Thyroid gland (tissue), 4 donors: ENCODE results near the gene DDR1. TPM values are rescaled to one million over a fixed set of nuclear protein-coding genes. Genes with fewer than 3 reads are reported as not detected.
"Not testable (repeated sequence)": the region's sequence is repeated elsewhere in the genome, so short reads cannot be mapped to it uniquely, and the experiment has no call there.

ENCODE experiments used
- DNase-seq, 2 donors: peaks; one replicate each; pipeline ENCODE4 v3.0.0-alpha.2; 2019
- H3K27ac ChIP-seq, 3 donors: fragments of 200-600 bp; sonication (generic); 1 replicate in 2 of 3; 2 replicates in 1 of 3; pipeline ENCODE4 v1.5.1; 2016 to 2019; ENCODE audit warnings: mild to moderate bottlenecking in 1 of 3, moderate library complexity in 1 of 3
- H3K27me3 ChIP-seq: fragments of 200-600 bp; sonication (generic); one replicate; pipeline ENCODE4 v1.5.1; 2019
- H3K36me3 ChIP-seq, 2 donors: fragments of 200-600 bp; sonication (generic); one replicate each; pipeline ENCODE4 v1.5.1; 2016 to 2019
- H3K4me1 ChIP-seq, 2 donors: fragments of 200-600 bp; sonication (generic); one replicate each; pipeline ENCODE4 v1.5.1; 2017 to 2019
- H3K4me3 ChIP-seq, 3 donors: fragments of 200-600 bp; sonication (generic); replicated peaks in 1 of 3; 1 replicate in 2 of 3; 2 replicates in 1 of 3; pipeline ENCODE4 v1.5.1; 2016; ENCODE audit warnings: mild to moderate bottlenecking in 1 of 3
- H3K9me3 ChIP-seq: fragments of 200-600 bp; sonication (generic); one replicate; pipeline ENCODE4 v1.5.1; 2017
- CTCF ChIP-seq, 6 experiments: fragments of 200-600 bp in 3 of 6; fragments of 450-650 bp in 3 of 6; sonication (generic) in 3 of 6; IDR thresholded peaks; one replicate each; pipeline ENCODE4 v1.5.1; 2016 to 2019; ENCODE audit warnings: antibody characterized with exemption in 6 of 6, mild to moderate bottlenecking in 2 of 6, inconsistent platforms in 1 of 6, moderate library complexity in 1 of 6
- POLR2A ChIP-seq, 2 donors: fragments of 450-650 bp; IDR thresholded peaks; one replicate each; pipeline ENCODE4 v1.6.1; 2017; ENCODE audit warnings: antibody characterized with exemption in 2 of 2, mild to moderate bottlenecking in 2 of 2, moderate library complexity in 1 of 2
- WGBS, 2 donors: methylation state at CpG; one replicate each; pipeline ENCODE4 v1.1.5; 2017; 5-methylcytosine and 5-hydroxymethylcytosine counted together
- intact Hi-C: fragments of 100-400 bp; cut with DNase I; formaldehyde crosslinking; loops from one replicate; pipeline ENCODE4 v1.15.1; 2023
- total RNA-seq, 4 donors: library from RNA; depleted of rRNA; stranded (reverse); fragments of >200 nt; gene quantifications; one replicate each; pipeline ENCODE4 v1.2.3, GENCODE V29; 2016

Gene DDR1
- total RNA-seq, 4 donors from 2014 or later = 93.4 to 207 (median 131) TPM

GRCh38 chr6:30854285-30855040 is 29.9 kb upstream of the DDR1 start:
- 92 to 96% methylated on average over 5 of the region's 5 CpGs for WGBS, 2 donors
- H3K27me3 ChIP-seq = no peaks in the 10 kb centered on the region
- TF ChIP-seq POLR2A (IDR thresholded peaks at IDR 0.05) = no peak
- TF ChIP-seq CTCF (IDR thresholded peaks at IDR 0.05) = no peak
- peak overlapping the region in 2 of 3 donors; percentile 1 to 26 for H3K27ac ChIP-seq
- intact Hi-C loops = no loop called here
- peaks cover 6 to 13% of the 10 kb centered on the region in 2 donors for H3K4me1 ChIP-seq
- DNase-seq = no peak
- no peak overlapping the region for H3K4me3 ChIP-seq
- H3K36me3 ChIP-seq = no peaks in the 10 kb centered on the region
- no peaks in the 10 kb centered on the region for H3K9me3 ChIP-seq

DNA sequence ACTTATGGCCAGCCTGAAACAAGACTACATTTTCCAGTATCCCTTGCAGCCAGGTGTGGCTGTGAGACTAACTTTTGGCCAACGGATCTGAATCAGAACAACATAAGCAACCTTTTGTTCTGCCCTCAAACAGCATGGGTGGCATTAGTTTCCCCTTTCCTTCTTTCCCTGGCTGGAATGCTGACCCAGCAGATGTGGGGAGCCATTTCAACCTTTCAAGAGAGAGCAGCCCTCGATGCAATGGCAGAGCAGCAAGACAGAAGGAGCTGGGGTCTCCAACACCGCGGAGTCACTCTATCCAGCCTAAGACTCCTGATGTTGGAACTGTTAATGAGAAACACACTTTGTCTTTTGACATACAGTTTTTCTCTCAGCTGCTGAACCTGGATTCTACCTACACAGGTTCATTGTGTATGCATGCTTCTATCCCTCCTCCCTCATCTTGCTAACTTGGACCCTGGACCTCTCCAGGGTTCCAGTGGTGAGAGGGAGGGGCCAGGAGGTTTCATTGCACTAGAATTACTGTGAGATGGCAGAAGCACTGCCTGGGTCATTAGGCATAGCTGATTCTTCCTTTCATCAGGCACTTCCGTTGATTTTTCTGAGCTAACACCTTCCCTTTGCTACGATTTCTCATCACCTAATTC is 28.8 kb upstream of the DDR1 start:
- TF ChIP-seq POLR2A (IDR thresholded peaks at IDR 0.05) = no peak
- TF ChIP-seq CTCF (IDR thresholded peaks at IDR 0.05) = no peak
- Histone ChIP-seq H3K27ac (no peak overlapping the region), H3K9me3 (no peaks in the 10 kb centered on the region), H3K4me3 (no peak overlapping the region), H3K27me3 (no peaks in the 10 kb centered on the region), H3K36me3 (no peaks in the 10 kb centered on the region), H3K4me1 (peaks cover 6 to 13% of the 10 kb centered on the region in 2 donors)
- intact Hi-C loops = no loop called here
- 82 to 88% methylated on average over 6 of the region's 6 CpGs for WGBS, 2 donors
- DNase-seq = no peak

DNA sequence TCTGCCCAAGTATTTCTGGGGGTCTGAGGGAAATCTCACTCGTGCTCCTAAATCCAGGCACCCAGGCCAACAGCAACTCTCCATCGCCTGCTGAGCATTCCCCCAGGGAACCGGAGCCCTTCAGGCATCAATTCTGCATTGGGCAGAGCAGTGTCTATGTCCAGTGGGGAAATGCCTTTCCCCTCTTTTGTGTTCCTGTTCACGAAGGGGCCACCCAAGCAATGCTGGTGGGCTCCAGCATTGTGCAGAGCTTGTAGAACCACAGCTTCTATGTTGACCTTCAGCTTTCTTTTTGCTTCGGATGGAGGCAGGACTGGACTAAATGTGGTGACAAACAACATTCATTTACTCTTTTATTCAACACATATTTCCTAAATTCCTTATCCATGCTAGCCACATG is 27.2 kb upstream of the DDR1 start:
- intact Hi-C loops = no loop called here
- whole genome bisulfite sequencing, 2 donors = 69 to 85% methylated on average over 5 of the region's 5 CpGs
- Histone ChIP-seq H3K27me3 (no peaks in the 10 kb centered on the region), H3K9me3 (no peaks in the 10 kb centered on the region), H3K4me3 (no peak overlapping the region), H3K27ac (peak overlapping the region in 1 of 3 donors; percentile 11), H3K36me3 (no peaks in the 10 kb centered on the region), H3K4me1 (peaks cover 14 to 24% of the 10 kb centered on the region in 2 donors)
- no peak for DNase-seq
- TF ChIP-seq CTCF (IDR thresholded peaks at IDR 0.05) (no peak), POLR2A (IDR thresholded peaks at IDR 0.05) (no peak)

DNA sequence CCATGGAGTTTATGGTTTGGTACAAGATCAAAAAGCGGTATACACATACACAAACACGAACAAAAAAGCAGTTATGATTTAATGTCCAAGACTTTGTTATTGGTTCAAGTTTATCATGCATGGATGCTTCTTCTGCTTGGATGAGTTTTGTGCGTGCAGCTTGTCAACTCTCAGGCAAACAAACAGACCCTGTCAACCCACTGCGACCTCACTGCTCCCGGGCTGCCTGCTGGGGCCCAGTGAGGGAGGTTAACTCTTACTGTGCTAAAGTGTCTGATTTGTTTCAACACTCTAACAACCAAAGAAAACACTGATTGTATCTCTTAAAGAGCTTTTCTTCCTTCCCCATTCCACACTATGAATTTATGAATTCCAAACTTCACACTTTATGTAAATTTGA is 26.8 kb upstream of the DDR1 start:
- H3K4me1 ChIP-seq = peaks cover 16 to 28% of the 10 kb centered on the region in 2 donors
- intact Hi-C loops = no loop called here
- no peak overlapping the region for H3K4me3 ChIP-seq
- peak overlapping the region; percentile 11 to 60 (median 11) for H3K27ac ChIP-seq
- no peaks in the 10 kb centered on the region for H3K9me3 ChIP-seq
- H3K27me3 ChIP-seq = no peaks in the 10 kb centered on the region
- DNase-seq = peak; percentile 34 to 60
- H3K36me3 ChIP-seq = no peaks in the 10 kb centered on the region
- WGBS, 2 donors = 32 to 33% methylated on average over 5 of the region's 5 CpGs
- no peak for TF ChIP-seq CTCF (IDR thresholded peaks at IDR 0.05)
- no peak for TF ChIP-seq POLR2A (IDR thresholded peaks at IDR 0.05)

DNA sequence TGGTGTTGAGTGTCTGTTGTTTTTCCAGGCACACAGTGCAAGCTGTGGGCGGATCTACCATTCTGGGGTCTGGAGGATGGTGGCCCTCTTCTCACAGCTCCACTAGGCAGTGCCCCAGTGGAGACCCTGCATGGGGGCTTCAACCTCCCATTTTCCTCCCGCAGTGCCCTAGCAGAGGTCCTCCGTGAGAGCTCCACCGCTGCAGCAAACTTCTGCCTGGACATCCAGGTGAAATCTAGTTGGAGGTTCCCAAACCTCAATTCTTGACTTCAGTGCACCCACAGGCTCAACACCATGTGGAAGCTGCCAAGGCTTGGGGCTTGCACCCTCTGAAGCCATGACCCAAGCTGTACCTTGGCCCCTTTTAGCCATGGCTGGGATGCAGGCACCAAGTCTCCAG is 24.6 kb upstream of the DDR1 start:
- H3K36me3 ChIP-seq, H3K4me3 ChIP-seq, H3K27me3 ChIP-seq, H3K27ac ChIP-seq, DNase-seq, H3K9me3 ChIP-seq, intact Hi-C loops: not testable (repeated sequence)
- H3K4me1 ChIP-seq = peaks cover 16 to 29% of the 10 kb centered on the region in 2 donors
- whole genome bisulfite sequencing, 2 donors = 100% methylated on average over 2 to 3 of the region's 4 CpGs
